Stimulated activated CD4-positive, alpha-beta T cell treated with anti-CD3 and anti-CD28 coated beads, Interleukin-1b, Interleukin-23, amount 100 ng/mL, for 24 hours (primary cell): Measurements from ENCODE around the gene SMCO1.
"Not testable (repeated sequence)": the region's sequence is repeated elsewhere in the genome, so short reads cannot be mapped to it uniquely, and the experiment has no call there.

Source experiments
- DNase-seq, 4 experiments: peaks; one replicate each; pipeline ENCODE4 v3.0.0-alpha.2; 2020; ENCODE audit warnings: low read depth in 4 of 4, low spot score in 1 of 4

The SMCO1 gene

GRCh38 chr3:196496183-196496582 lies 19.0 kb downstream of the SMCO1 start:
- DNase-seq: no peak

DNA sequence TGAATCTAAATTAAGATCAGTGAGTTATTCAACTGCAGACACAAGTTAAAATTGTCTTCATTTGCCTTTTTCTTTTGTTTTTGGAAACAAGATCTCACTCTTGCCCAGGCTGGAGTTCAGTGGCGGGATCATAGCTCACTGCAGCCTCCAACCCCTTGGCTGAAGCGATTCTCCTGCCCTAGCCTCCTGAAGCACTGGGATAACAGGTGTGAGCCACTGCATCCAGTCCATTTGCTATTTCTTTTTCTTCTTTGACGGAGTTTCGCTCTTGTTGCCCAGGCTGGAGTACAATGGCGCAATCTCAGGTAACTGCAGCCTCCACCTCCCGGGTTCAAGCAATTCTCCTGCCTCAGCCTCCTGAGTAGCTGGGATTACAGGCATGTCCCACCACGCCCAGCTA lies 21.9 kb downstream of the SMCO1 start:
- DNase-seq: no peak

GRCh38 chr3:196492080-196492479 lies 23.1 kb downstream of the SMCO1 start:
- no peak for DNase-seq

- DNase-seq: no peak
Observed at GRCh38 chr3:196489747-196490146, 25.4 kb downstream of the SMCO1 start.

GRCh38 chr3:196486263-196486662 lies 28.9 kb downstream of the SMCO1 start:
- no peak for DNase-seq

- no peak for DNase-seq
Observed at GRCh38 chr3:196477678-196478077, 37.5 kb downstream of the SMCO1 start.

DNA sequence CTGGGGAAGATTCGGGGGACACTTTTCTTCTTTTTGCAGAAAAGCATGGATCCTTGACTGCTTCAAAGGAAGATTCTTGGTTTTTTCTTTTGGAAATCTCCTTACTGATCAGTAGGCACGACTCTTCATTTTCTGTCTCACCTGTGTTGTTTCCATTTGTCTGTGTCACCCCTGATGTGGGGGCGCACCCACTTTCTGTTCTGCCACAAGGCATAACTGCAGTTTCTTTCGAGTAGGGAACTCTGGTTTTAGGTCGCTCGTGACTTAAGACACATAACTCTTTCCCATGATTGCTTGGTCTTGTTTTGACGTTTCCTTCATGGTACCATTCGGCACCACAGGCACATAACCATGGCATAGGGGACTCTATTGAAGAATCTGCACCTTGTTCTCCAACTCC lies 42.9 kb downstream of the SMCO1 start:
- no peak for DNase-seq

- no peak for DNase-seq
Observed at GRCh38 chr3:196471551-196471950, 43.6 kb downstream of the SMCO1 start.

GRCh38 chr3:196470182-196470581 lies 45.0 kb downstream of the SMCO1 start:
- DNase-seq: not testable (repeated sequence)

GRCh38 chr3:196463804-196464203 lies 51.3 kb downstream of the SMCO1 start:
- no peak for DNase-seq

- no peak for DNase-seq
Observed at GRCh38 chr3:196463478-196463756, 51.7 kb downstream of the SMCO1 start.

- not testable (repeated sequence) for DNase-seq
Observed at GRCh38 chr3:196462680-196463477, 52.3 kb downstream of the SMCO1 start.

DNA sequence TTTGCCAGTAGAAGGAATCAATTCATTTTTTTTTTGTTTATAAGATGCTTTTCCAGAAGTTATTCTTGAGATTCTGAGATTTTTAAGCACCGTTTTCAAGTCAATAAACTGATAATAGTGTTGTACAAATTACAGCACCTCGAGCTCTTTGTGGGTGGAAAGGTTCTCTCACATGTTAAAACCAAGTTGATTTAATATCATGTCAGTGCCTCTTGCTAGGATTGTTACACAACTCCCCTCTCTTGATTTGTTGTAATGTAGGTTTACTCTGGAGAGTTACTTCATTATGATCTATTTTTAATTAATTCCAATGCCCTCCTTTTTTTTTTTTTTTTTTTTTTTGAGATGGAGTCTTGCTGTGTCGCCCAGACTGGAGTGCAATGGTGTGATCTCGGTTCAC lies 57.1 kb downstream of the SMCO1 start:
- no peak for DNase-seq

DNA sequence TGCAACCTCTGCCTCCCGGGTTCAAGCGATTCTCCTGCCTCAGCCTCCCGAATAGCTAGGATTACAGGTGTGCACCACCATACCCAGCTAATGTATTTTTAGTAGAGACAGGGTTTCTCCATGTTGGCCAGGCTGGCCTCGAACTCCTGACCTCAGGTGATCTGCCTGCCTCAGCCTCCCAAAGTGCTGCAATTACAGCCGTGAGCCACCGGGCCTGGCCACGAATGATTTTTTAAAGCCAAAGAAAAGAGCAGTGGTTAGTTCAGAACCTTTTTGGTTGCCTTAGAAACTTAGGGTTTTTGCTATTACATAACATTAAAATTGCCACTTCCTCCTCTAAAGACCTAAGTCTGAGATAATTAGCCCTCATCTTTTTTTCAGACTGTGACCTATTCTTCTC lies 57.7 kb downstream of the SMCO1 start:
- DNase-seq: not testable (repeated sequence)
